HFFc6 (cell line): Measurements from ENCODE around the gene CLTCL1. TPM values are rescaled to one million over a fixed set of nuclear protein-coding genes. Genes with fewer than 3 reads are reported as not detected.
"Not testable (repeated sequence)": the region's sequence is repeated elsewhere in the genome, so short reads cannot be mapped to it uniquely, and the experiment has no call there.

Source experiments
- DNase-seq: peaks from one replicate; pipeline ENCODE4 v3.0.0-alpha.2; 2018
- H3K27ac Mint-ChIP-seq: 2 replicates; pipeline ENCODE4 v1.8.0; 2020; ENCODE audit warnings: mild to moderate bottlenecking, mixed read lengths
- H3K27me3 Mint-ChIP-seq: 2 replicates; pipeline ENCODE4 v1.8.0; 2021; ENCODE audit warnings: mild to moderate bottlenecking, moderate library complexity, mixed read lengths; ENCODE audit not compliant: insufficient read depth
- H3K36me3 Mint-ChIP-seq: 2 replicates; pipeline ENCODE4 v1.8.0; 2021; ENCODE audit warnings: low read depth, mixed read lengths
- H3K4me1 Mint-ChIP-seq: 2 replicates; pipeline ENCODE4 v1.8.0; 2020; ENCODE audit warnings: low read depth, mixed read lengths
- H3K4me3 Mint-ChIP-seq: 2 replicates; pipeline ENCODE4 v1.8.0; 2020; ENCODE audit warnings: mild to moderate bottlenecking, moderate library complexity, mixed read lengths
- H3K9me3 Mint-ChIP-seq: 2 replicates; pipeline ENCODE4 v1.8.0; 2020; ENCODE audit warnings: mild to moderate bottlenecking, mixed read lengths
- total RNA-seq, 6 experiments: library from RNA; stranded (reverse); fragmentation: NEBNext Ultra II Directional; extraction: Animal tissue kit (Norgen Biotek cat#: 25700); gene quantifications; 2 replicates in 1 of 6; 3 replicates in 5 of 6; pipeline ENCODE4 v1.2.3, GENCODE V29; 2021
- TF ChIP-seq, protein P1 (sequence below): fragments of 200-600 bp; sonication (generic); IDR thresholded peaks from 2 replicates; pipeline ENCODE4 v1.5.0; 2021; ENCODE audit warnings: antibody characterized with exemption, mild to moderate bottlenecking

The CLTCL1 gene
- total RNA-seq, 6 experiments from 2014 or later, result 6.3 to 9.0 (median 7.3) TPM

GRCh38 chr22:19169002-19169946 is 122.2 kb downstream of the CLTCL1 start:
- TF ChIP-seq, protein P1, sequence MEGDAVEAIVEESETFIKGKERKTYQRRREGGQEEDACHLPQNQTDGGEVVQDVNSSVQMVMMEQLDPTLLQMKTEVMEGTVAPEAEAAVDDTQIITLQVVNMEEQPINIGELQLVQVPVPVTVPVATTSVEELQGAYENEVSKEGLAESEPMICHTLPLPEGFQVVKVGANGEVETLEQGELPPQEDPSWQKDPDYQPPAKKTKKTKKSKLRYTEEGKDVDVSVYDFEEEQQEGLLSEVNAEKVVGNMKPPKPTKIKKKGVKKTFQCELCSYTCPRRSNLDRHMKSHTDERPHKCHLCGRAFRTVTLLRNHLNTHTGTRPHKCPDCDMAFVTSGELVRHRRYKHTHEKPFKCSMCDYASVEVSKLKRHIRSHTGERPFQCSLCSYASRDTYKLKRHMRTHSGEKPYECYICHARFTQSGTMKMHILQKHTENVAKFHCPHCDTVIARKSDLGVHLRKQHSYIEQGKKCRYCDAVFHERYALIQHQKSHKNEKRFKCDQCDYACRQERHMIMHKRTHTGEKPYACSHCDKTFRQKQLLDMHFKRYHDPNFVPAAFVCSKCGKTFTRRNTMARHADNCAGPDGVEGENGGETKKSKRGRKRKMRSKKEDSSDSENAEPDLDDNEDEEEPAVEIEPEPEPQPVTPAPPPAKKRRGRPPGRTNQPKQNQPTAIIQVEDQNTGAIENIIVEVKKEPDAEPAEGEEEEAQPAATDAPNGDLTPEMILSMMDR, result no peak
- H3K27ac Mint-ChIP-seq, result no peak overlapping the region
- peaks cover 11% of the 10 kb centered on the region; the same call in 1 of the 2 replicates for H3K36me3 Mint-ChIP-seq
- H3K9me3 Mint-ChIP-seq, result peaks cover 6% of the 10 kb centered on the region; the same call in 1 of the 2 replicates
- H3K4me3 Mint-ChIP-seq, result no peak overlapping the region
- peaks cover 35% of the 10 kb centered on the region for H3K4me1 Mint-ChIP-seq
- no peak for DNase-seq
- peaks cover 18% of the 10 kb centered on the region for H3K27me3 Mint-ChIP-seq

DNA sequence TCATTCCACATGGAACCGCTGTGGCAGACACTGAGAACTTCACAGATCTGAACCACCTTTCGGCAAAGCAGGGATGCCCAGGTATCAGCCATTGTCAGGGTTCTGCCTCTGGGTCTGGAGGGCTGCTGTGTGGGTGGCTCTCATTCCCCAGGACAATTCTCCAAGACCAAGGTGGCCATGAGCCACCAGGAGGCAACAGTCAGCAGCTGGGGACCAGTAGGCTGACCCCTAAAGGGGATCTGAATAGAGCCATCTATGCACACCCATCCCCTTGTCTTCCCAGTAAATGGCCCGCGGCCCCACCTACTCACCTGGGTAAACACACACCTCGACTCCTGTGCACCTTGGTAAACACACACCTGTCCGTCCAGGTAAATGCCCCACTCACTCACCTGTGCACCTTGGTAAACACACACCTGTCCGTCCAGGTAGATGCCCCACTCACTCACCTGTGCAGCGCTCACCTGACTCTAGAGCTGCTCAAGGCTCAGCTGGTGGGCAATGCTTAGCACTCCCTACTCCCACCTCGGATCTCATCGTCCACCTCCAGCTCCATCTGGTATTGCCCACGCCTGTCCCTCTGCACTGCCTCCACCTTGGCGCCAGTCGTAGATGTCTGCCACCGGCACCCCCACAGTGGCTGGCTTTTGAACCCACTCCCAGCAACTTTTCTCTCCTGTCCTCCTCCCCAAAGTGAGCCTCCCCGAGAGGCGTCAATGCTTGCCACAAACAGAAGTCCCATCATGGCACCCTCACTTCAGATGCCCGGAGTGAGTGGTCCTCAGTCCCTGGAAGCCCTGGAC is 123.2 kb downstream of the CLTCL1 start:
- TF ChIP-seq, protein P1, result peak; percentile 45
- peaks cover 25% of the 10 kb centered on the region for H3K4me1 Mint-ChIP-seq
- H3K36me3 Mint-ChIP-seq, result peaks cover 11% of the 10 kb centered on the region; the same call in 1 of the 2 replicates
- H3K9me3 Mint-ChIP-seq, result peaks cover 6% of the 10 kb centered on the region; the same call in 1 of the 2 replicates
- H3K4me3 Mint-ChIP-seq, result no peak overlapping the region
- no peak for DNase-seq
- H3K27ac Mint-ChIP-seq, result no peak overlapping the region
- H3K27me3 Mint-ChIP-seq, result peaks cover 16% of the 10 kb centered on the region

DNA sequence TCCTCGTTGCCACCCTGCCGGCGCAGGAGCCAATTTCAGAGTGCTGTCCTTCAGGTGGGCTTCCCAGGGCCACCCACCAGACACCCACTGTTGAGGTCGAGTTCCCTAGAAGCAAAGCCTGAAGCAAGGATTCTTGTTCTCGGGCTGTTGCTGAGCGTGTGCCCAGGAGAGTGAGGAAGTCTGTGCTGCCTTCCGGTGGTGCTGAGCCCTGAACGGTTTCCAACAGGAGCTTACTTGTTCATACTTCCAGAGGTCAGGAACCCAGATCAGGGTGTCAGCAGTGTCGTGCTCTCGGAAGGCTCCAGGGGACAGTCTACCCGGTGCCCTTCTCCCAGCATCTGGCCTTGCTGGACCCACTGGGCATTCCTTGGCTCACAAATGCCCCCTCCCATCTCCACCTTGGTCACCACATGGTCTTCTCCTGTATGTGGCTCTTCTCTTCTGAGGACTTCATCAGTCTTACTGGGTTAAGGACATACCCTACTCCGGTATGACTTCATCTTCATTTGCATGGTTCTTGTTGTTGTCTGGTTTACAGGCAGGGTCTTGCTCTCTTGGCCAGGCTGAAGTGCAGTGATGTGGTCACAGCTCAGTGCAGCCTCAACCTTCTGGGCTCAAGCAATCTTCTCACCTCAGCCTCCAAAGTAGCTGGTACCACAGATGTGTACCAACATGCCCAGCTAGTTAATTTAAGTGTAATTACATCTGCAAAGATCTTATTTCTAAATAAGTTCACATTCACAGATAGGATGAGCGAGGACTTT is 124.2 kb downstream of the CLTCL1 start:
- Mint-ChIP-seq H3K4me3 (no peak overlapping the region), H3K36me3 (peaks cover 4% of the 10 kb centered on the region; the same call in 1 of the 2 replicates), H3K27me3 (peaks cover 16% of the 10 kb centered on the region), H3K27ac (no peak overlapping the region), H3K9me3 (peaks cover 6% of the 10 kb centered on the region; the same call in 1 of the 2 replicates), H3K4me1 (peaks cover 15% of the 10 kb centered on the region)
- DNase-seq, result no peak
- TF ChIP-seq, protein P1, result no peak

GRCh38 chr22:19166421-19166820 is 125.1 kb downstream of the CLTCL1 start:
- H3K27me3 Mint-ChIP-seq, result peaks cover 16% of the 10 kb centered on the region
- TF ChIP-seq, protein P1, result no peak
- H3K9me3 Mint-ChIP-seq, result peaks cover 6% of the 10 kb centered on the region; the same call in 1 of the 2 replicates

DNA sequence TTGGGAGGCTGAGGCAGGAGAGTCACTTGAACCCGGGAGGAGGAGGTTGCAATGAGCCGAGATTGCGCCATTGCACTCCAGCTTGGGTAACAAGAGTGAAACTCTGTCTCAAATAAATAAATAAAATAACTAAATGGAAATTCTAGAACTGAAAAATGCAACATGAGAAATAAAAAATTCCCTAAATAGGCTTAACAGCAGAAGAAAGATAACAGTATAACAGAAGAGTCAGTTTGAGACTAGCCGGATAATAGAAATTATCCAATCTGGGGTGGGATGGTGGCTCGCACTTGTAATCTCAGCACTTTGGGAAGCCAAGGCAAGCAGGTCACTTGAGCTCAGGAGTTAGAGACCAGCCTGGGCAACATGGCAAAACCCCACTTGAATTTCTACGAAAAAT is 127.1 kb downstream of the CLTCL1 start:
- TF ChIP-seq, protein P1, result no peak
- no peak for DNase-seq
- Mint-ChIP-seq H3K4me1 (0 out of 2 replicates have a peak, but pooled peaks cover 6% of the 10 kb centered on the region), H3K9me3 (peaks cover 6% of the 10 kb centered on the region; the same call in 1 of the 2 replicates), H3K4me3 (no peak overlapping the region), H3K27me3 (peaks cover 18% of the 10 kb centered on the region), H3K27ac (no peak overlapping the region), H3K36me3 (no peaks in the 10 kb centered on the region)

More at GRCh38 chr22:19166421-19166820, 125.1 kb downstream of the CLTCL1 start:
- no peak overlapping the region for H3K4me3 Mint-ChIP-seq
- no peaks in the 10 kb centered on the region for H3K36me3 Mint-ChIP-seq
- DNase-seq, result no peak
- H3K4me1 Mint-ChIP-seq, result peaks cover 11% of the 10 kb centered on the region
- no peak overlapping the region for H3K27ac Mint-ChIP-seq

GRCh38 chr22:19158649-19159048 is 132.9 kb downstream of the CLTCL1 start:
- not testable (repeated sequence) for H3K27ac Mint-ChIP-seq, H3K4me1 Mint-ChIP-seq, H3K36me3 Mint-ChIP-seq, H3K9me3 Mint-ChIP-seq, H3K27me3 Mint-ChIP-seq, H3K4me3 Mint-ChIP-seq, DNase-seq

DNA sequence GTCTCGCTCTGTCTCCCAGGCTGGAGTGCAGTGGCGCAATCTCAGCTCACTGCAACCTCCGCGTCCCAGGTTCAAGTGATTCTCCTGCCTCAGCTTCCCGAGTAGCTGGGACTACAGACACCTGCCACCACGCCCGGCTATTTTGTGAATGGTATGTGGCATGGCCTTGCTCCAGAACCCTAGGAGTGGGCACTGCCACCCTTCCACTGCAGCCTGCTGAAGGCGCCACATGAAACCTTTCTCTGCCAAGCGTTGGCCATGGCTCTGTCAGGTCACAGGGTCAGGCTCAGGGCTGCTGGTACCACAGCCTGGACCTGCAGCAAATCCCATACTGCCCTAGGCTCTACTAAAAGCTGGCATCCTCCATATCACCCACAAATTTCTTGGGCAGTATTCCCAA is 135.4 kb downstream of the CLTCL1 start:
- not testable (repeated sequence) for H3K36me3 Mint-ChIP-seq, H3K9me3 Mint-ChIP-seq, H3K4me3 Mint-ChIP-seq, H3K27ac Mint-ChIP-seq, H3K4me1 Mint-ChIP-seq, DNase-seq
- H3K27me3 Mint-ChIP-seq, result peaks cover 26% of the 10 kb centered on the region
